ENCODE results near the gene C12orf50. TPM values are rescaled to one million over a fixed set of nuclear protein-coding genes. Genes with fewer than 3 reads are reported as not detected.

The C12orf50 gene
- total and polyA plus RNA-seq, 2 experiments from 2014 or later = 0.03 TPM; not detected in 1

DNA sequence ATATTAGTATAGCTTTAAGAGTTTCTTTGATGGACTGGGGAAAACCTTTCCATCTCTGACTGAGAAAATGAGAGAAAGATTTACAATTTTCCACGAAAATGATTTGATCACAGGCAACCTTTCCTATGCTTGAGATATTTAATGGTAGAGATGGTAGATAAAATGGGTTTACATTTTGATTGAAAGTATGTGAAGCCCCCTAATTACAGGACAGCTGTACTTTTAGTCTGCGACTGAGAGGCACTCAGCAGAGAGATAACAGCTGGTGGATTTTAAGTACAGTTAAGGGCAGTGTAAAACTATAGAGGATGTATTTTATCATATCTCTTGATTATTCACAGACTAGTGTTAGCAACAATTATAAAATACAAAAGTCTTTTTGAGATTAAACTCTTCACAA is 40.7 kb downstream of the C12orf50 start:
- H3K9me2 ChIP-seq (ENCODE audit: insufficient read depth) = no peaks in the 10 kb centered on the region
- no peak overlapping the region for H3K27ac Mint-ChIP-seq
- no peak for ATAC-seq
- H2AFZ ChIP-seq = no peak overlapping the region
- H3K36me3 Mint-ChIP-seq (ENCODE audit: low read depth) = no peaks in the 10 kb centered on the region
- H3K4me3 Mint-ChIP-seq = no peak overlapping the region
- H3K79me2 ChIP-seq (replicated peaks; ENCODE audit: insufficient read depth) = no peaks in the 10 kb centered on the region
- no peaks in the 10 kb centered on the region for H3K27me3 Mint-ChIP-seq (ENCODE audit: insufficient read depth, low read depth, poor library complexity)
- no peaks in the 10 kb centered on the region for H3K36me3 ChIP-seq (ENCODE audit: insufficient read depth)
- H3K27ac ChIP-seq (ENCODE audit: low read depth) = no peak overlapping the region
- H3K4me1 ChIP-seq (ENCODE audit: insufficient read depth) = no peaks in the 10 kb centered on the region
- H4K20me1 ChIP-seq (replicated peaks; ENCODE audit: insufficient read depth) = no peaks in the 10 kb centered on the region
- H3K4me2 ChIP-seq = no peak overlapping the region
- DNase-seq (ENCODE audit: low spot score) = no peak
- no peaks in the 10 kb centered on the region for H3K9me3 Mint-ChIP-seq
- no peaks in the 10 kb centered on the region for H3K27me3 ChIP-seq (ENCODE audit: insufficient read depth)
- H3F3A ChIP-seq (replicated peaks; ENCODE audit: low read depth) = no peaks in the 10 kb centered on the region
- H3K4me3 ChIP-seq = no peak overlapping the region
- TF ChIP-seq, protein P1, sequence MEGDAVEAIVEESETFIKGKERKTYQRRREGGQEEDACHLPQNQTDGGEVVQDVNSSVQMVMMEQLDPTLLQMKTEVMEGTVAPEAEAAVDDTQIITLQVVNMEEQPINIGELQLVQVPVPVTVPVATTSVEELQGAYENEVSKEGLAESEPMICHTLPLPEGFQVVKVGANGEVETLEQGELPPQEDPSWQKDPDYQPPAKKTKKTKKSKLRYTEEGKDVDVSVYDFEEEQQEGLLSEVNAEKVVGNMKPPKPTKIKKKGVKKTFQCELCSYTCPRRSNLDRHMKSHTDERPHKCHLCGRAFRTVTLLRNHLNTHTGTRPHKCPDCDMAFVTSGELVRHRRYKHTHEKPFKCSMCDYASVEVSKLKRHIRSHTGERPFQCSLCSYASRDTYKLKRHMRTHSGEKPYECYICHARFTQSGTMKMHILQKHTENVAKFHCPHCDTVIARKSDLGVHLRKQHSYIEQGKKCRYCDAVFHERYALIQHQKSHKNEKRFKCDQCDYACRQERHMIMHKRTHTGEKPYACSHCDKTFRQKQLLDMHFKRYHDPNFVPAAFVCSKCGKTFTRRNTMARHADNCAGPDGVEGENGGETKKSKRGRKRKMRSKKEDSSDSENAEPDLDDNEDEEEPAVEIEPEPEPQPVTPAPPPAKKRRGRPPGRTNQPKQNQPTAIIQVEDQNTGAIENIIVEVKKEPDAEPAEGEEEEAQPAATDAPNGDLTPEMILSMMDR (conservative IDR thresholded peaks at IDR 0.05; ENCODE audit: low read depth in 2 of 2) = no peak
- TF ChIP-seq, protein P2, sequence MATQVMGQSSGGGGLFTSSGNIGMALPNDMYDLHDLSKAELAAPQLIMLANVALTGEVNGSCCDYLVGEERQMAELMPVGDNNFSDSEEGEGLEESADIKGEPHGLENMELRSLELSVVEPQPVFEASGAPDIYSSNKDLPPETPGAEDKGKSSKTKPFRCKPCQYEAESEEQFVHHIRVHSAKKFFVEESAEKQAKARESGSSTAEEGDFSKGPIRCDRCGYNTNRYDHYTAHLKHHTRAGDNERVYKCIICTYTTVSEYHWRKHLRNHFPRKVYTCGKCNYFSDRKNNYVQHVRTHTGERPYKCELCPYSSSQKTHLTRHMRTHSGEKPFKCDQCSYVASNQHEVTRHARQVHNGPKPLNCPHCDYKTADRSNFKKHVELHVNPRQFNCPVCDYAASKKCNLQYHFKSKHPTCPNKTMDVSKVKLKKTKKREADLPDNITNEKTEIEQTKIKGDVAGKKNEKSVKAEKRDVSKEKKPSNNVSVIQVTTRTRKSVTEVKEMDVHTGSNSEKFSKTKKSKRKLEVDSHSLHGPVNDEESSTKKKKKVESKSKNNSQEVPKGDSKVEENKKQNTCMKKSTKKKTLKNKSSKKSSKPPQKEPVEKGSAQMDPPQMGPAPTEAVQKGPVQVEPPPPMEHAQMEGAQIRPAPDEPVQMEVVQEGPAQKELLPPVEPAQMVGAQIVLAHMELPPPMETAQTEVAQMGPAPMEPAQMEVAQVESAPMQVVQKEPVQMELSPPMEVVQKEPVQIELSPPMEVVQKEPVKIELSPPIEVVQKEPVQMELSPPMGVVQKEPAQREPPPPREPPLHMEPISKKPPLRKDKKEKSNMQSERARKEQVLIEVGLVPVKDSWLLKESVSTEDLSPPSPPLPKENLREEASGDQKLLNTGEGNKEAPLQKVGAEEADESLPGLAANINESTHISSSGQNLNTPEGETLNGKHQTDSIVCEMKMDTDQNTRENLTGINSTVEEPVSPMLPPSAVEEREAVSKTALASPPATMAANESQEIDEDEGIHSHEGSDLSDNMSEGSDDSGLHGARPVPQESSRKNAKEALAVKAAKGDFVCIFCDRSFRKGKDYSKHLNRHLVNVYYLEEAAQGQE (IDR thresholded peaks at IDR 0.05; ENCODE audit: unreplicated experiment) = no peak
- TF ChIP-seq STAT1 (IDR thresholded peaks at IDR 0.05; ENCODE audit: unreplicated experiment) (no peak), CREB1 (CRISPR knock-in tag; IDR thresholded peaks at IDR 0.05; ENCODE audit: low read depth) (no peak), POLR2AphosphoS5 (IDR thresholded peaks at IDR 0.05; ENCODE audit: low read depth) (no peak), JUNB (IDR thresholded peaks at IDR 0.05; ENCODE audit: unreplicated experiment) (no peak), EZH2 (IDR thresholded peaks at IDR 0.05; ENCODE audit: low read depth, unreplicated experiment) (no peak), EZH2phosphoT487 (IDR thresholded peaks at IDR 0.05; ENCODE audit: unreplicated experiment) (no peak)
- no peaks in the 10 kb centered on the region for H3K4me1 Mint-ChIP-seq

DNA sequence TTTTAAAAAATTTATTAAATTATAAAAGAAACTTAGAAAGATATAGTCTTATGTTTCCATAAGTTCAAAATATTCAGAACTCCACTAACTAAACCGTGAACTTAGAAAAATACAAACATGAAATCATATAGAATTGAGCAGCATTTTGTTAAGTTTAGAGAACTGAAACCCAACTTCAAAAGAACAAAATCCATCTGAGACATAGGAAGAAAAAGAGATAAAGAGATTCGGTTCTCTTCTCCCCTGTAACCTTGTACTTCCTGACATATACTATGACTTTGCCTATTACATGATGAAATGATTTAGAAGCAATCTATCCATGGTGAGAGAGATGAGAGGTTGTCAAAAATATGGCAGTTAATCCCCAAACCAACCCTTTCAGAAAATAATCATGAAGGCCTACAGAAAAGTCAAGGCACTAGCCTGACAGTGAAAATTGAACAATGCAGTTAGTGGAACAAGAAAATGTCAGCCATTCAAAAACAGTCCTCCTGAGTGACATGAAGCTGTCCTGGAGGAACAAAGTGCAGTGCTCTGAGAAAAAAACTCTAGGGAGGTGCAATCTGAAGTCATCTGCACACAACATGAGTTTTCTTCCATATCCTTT is 44.0 kb downstream of the C12orf50 start:
- no peaks in the 10 kb centered on the region for H3K79me2 ChIP-seq (replicated peaks; ENCODE audit: insufficient read depth)
- Mint-ChIP-seq H3K9me3 (no peaks in the 10 kb centered on the region), H3K27me3 (ENCODE audit: insufficient read depth, low read depth, poor library complexity) (no peaks in the 10 kb centered on the region), H3K36me3 (ENCODE audit: low read depth) (no peaks in the 10 kb centered on the region), H3K4me3 (no peak overlapping the region), H3K4me1 (no peaks in the 10 kb centered on the region), H3K27ac (no peak overlapping the region)
- H3K27ac ChIP-seq (ENCODE audit: low read depth) = no peak overlapping the region
- no peaks in the 10 kb centered on the region for H4K20me1 ChIP-seq (replicated peaks; ENCODE audit: insufficient read depth)
- no peaks in the 10 kb centered on the region for H3F3A ChIP-seq (replicated peaks; ENCODE audit: low read depth)
- H3K4me1 ChIP-seq (ENCODE audit: insufficient read depth) = no peaks in the 10 kb centered on the region
- H3K36me3 ChIP-seq (ENCODE audit: insufficient read depth) = no peaks in the 10 kb centered on the region
- ATAC-seq = no peak
- H3K4me3 ChIP-seq = no peak overlapping the region
- H2AFZ ChIP-seq = 0 out of 2 replicates have a peak overlapping the region, but pooled peaks have one; percentile 12
- TF ChIP-seq JUNB (IDR thresholded peaks at IDR 0.05; ENCODE audit: unreplicated experiment) = no peak
- no peak for TF ChIP-seq ZNF331 (CRISPR knock-in tag; IDR thresholded peaks at IDR 0.05; ENCODE audit: low read depth)
- no peak for TF ChIP-seq ZNF114 (CRISPR knock-in tag; IDR thresholded peaks at IDR 0.05)
- no peak for TF ChIP-seq POLR2AphosphoS5 (IDR thresholded peaks at IDR 0.05; ENCODE audit: low read depth)
- TF ChIP-seq, protein P3, sequence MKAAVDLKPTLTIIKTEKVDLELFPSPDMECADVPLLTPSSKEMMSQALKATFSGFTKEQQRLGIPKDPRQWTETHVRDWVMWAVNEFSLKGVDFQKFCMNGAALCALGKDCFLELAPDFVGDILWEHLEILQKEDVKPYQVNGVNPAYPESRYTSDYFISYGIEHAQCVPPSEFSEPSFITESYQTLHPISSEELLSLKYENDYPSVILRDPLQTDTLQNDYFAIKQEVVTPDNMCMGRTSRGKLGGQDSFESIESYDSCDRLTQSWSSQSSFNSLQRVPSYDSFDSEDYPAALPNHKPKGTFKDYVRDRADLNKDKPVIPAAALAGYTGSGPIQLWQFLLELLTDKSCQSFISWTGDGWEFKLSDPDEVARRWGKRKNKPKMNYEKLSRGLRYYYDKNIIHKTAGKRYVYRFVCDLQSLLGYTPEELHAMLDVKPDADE (IDR thresholded peaks at IDR 0.05) = no peak
- TF ChIP-seq EZH2phosphoT487 (IDR thresholded peaks at IDR 0.05; ENCODE audit: unreplicated experiment) = no peak
- TF ChIP-seq, protein P1 (conservative IDR thresholded peaks at IDR 0.05; ENCODE audit: low read depth in 2 of 2) = no peak
- TF ChIP-seq STAT1 (IDR thresholded peaks at IDR 0.05; ENCODE audit: unreplicated experiment) = no peak
- TF ChIP-seq, protein P2 (IDR thresholded peaks at IDR 0.05; ENCODE audit: unreplicated experiment) = no peak
- no peaks in the 10 kb centered on the region for H3K27me3 ChIP-seq (ENCODE audit: insufficient read depth)
- DNase-seq (ENCODE audit: low spot score) = no peak
- no peaks in the 10 kb centered on the region for H3K9me2 ChIP-seq (ENCODE audit: insufficient read depth)
- no peak overlapping the region for H3K4me2 ChIP-seq
